Mesenteric fat pad (tissue), 1 donor: ENCODE measurements around the gene PIGC. TPM values are rescaled to one million over a fixed set of nuclear protein-coding genes. Genes with fewer than 3 reads are reported as not detected.

Source experiments
- DNase-seq: peaks from one replicate; pipeline ENCODE4 v3.0.0-alpha.2; 2020; ENCODE audit warnings: low spot score
- total RNA-seq: library from RNA; stranded (reverse); fragmentation: NEBNext Ultra II Directional; extraction: Animal tissue kit (Norgen Biotek cat#: 25700); gene quantifications from one replicate; pipeline ENCODE4 v1.2.1, GENCODE V29; 2021
- donor health status: DM: yes; HTN: yes; CAD: no.

PIGC gene
- total RNA-seq, 1 donor from 2014 or later = 16.6 TPM

DNA sequence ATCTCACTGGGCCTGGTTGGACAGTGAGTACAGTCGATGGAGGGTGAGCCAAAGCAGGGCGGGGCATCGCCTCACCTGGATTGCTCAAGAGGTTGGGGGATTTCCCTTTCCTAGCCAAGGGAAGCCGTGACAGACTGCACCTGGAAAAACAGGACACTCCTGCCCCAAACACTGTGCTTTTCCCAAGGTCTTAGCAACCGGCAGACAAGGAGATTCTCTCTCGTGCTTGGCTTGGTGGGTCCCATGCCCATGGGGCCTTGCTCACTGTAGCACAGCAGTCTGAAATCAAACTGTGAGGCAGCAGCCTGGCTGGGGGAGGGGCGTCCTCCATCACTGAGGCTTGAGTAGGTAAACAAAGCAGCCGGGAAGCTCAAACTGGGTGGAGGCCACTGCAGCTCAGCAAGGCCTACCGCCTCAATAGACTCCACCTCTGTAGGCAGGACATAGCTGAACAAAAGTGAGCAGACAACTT is 12.1 kb downstream of the PIGC start:
- DNase-seq = no peak

DNA sequence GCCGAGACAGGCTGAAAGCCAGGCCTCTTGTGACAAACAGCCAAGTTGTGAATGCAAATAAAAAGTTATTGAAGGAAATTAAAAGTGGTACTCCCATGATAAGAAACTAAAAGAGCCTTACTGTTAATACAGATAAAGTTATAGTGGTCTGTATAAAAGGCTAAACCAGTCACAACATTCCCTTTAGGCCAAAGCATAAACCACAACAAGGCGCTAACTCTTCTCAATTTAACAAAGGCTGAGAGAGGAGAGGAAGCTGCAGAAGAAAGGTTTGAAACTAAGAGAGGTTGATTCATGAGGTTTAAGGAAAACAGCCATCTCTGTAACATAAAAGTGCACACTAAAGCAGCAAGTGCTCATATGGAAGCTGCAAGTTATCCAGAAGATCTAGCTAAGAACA is 12.7 kb downstream of the PIGC start:
- DNase-seq = no peak

DNA sequence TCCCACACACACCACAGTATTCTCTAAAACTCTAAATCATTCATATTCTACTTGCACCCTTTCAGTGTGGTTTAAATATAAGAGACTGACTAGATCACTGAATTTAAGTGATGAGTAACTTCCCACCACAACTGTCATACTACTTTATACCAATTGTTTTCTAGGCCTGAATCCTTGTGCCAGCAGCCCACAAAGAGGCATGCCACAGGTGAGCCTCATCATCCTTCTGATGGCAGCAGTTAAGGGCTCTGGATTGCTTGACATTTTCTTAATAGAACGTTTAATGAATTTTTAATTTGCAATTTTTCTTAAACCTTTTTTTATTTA is 13.8 kb downstream of the PIGC start:
- DNase-seq = no peak

DNA sequence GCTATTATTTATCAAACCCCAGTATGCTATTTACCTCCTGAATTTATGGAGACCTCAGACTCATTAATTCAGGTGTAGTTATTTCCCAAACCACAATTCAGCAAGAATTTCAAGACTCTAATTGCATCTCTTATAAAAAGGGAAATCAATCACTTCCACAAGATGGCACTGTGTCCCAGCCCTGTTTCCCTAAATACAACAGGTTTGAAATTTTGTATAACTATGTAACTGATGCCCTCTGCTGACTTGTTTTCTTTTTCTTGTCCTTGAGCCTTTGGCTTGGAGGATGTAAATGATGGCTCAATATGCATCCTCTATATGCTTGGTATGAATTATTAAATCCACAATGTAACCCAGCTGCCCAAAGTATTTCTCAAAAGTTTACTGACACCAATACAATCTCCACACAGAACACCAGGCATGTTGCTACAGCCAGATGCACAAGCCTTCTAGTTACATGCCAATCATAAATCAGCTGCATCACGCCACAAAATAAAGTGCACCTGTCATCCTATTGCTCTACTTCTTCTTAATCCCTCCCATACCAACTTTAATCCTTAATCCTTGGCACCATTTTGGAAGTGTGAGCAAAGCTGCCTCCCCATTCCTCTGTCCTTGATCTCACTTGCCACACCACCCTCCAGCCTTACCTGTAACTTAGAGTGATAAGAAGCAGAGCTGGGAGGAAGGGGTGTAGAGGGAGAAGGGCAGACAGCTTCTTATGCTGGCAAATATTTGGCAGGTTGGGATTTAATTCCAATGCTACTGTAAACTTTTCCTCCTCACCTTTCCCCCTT is 14.3 kb downstream of the PIGC start:
- DNase-seq = no peak

DNA sequence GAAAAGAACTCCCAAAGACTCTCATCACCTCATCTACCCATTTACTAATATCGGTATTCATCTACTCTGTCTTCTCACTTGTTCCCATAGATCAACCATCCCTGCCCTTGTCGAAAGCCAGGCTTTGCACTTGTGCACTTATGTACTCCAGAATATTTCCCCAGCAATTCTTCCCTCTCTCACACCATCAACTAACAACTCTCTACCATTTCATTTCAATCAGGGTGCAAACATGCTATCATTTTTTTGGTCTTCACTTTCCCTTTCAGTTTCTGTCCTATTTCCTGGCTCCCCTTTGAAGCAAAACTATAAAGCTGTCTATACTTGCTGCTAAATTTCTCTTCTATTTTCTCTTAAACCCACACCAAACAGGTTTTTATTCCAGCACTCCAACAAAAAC is 16.7 kb downstream of the PIGC start:
- no peak for DNase-seq

DNA sequence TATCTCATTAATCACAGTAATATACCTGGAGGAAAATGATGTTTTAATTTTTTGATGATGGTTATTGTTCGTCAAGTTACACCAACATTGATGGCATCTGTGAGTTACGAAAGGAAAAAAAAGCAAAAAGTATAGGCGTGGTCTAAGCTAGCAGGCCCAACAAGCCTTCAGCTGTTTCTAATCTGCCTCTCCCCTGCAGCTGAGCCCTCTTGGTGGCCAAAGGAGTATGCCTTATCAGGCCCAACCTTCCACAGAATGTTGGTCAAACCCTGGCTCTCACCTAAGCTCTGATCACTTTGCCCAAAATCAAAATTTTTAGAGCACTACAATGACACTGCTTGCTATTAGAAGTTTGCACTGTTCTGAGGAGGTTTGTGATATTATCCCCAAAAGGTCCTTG is 18.5 kb downstream of the PIGC start:
- no peak for DNase-seq

GRCh38 chr1:172423336-172423735 is 20.5 kb downstream of the PIGC start:
- DNase-seq = no peak

DNA sequence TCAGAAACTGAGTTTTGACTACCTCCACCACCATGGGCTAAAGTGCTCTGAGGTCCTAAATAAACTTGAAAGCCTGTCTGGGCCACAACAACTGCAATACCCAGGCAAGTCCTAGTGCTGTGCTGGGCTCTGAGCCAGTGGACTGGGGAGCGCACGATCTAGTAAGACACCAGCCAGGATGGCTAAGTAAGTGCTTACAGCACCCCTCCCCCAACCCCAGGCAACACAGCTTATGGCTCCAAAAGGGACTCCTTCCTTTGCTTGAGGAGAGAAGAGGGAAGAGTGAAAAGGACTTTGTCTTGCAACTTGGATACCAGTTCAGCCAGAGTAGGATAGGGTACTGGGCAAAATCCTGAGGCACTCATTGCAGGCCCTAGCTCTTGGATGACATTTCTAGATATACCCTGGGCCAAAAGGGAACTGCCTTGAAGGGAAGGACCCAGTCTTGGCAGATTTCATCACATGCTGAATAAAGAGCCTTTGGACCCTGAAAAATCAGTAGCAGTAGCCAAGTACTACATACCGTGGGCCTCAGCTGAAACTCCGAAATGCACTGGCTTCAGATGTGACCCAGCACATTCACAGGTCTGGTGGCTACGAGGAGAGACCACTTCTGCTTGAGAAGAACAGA is 21.8 kb downstream of the PIGC start:
- no peak for DNase-seq

DNA sequence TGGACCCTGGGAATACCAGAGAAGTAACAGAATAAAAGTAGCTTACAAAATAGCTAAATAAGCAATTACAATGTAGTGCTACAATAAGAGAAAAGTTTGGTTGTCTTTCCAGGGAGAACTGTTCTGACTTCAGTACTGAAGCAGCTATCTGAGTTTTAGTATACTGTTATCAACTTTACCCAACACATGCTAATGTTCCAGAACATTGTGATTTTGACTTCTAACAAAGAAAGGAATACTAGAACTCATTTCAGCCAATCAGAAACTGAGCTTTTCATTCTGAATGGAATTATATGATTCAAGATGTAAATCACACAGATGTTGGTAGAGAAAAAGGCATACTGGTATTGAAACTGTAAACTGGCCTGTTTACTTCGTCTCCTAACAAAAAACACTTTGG is 23.5 kb downstream of the PIGC start, which contains the start of gene C1orf105:
Gene C1orf105 (plus strand): TSS at position 301 of the 400 bp plus-strand sequence. CDS start 201 bp downstream, outside the sequence.
- DNase-seq = no peak

- no peak for DNase-seq
These were observed 26.3 kb downstream of the PIGC start for GRCh38 chr1:172417557-172417956.

DNA sequence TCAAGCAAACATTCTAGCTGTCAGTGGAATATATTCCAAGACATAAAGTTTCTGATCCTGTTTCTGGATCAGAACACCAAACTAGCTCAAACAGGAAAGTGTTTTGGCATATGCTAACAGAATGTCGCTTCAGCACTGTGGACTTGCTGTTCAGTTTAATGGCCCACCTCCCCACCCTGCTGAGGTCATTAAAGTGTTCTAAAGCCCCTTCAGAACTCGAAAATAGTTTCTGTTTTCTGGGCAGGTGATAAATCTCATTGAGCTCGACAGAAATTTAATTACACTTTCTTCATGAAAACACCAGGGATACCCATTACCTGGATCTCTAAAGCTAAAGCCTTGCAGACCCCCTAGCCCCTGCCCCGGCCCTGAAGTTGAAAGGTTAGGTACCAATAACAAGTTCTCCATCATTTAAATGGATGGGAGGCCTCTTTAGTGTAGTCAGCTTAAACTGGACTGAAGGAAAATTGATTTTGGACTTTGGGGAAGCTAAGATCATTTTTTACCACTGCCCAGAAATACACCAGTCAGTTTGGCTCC is 27.3 kb downstream of the PIGC start:
- DNase-seq = no peak

DNA sequence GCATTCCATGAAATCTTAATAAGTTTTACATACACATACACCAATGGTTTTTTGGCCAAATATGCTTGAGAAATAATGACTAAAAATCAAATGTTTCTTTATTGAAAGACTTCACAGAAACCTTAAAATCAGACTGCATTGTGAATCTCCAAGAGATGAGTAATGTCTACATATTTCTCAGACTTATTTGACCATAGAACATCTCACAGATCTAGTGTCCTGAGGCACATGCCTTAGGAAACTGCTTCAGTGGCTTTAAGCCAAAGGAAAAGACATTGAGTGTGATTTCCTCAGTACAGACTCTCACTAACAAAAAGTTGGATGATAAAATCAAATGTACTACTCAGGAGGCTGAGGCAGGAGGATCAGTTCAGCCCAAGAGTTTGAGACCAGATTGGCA is 29.5 kb downstream of the PIGC start:
- DNase-seq = no peak

DNA sequence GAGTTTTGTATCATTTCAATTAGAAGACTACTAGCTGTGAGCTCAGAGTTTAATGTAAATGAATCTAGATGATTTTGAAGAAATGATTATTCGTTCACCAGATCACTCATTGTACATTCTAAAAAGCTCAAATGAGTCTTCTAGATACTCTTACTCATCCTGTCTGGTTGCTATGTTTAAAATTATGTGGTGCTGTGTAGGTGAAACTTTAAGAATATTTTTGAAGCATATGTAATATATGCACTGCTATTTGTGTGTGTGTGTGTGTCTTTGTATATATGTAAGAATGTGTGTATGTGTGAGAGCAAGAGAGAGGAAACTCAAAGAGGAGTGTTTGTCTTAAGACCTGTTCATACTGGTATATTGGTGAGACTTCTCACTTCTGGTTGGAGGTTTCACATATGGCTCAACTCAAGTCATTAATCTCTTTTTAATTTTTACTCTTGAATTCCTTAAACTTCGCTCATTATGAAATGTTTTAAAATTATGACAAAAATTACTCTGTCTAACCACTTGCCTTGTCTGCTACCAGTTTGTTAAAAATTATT is 32.0 kb downstream of the PIGC start:
- no peak for DNase-seq

GRCh38 chr1:172410027-172410426 is 33.8 kb downstream of the PIGC start:
- no peak for DNase-seq

- no peak for DNase-seq
These were observed 34.9 kb downstream of the PIGC start for GRCh38 chr1:172408958-172409357.

DNA sequence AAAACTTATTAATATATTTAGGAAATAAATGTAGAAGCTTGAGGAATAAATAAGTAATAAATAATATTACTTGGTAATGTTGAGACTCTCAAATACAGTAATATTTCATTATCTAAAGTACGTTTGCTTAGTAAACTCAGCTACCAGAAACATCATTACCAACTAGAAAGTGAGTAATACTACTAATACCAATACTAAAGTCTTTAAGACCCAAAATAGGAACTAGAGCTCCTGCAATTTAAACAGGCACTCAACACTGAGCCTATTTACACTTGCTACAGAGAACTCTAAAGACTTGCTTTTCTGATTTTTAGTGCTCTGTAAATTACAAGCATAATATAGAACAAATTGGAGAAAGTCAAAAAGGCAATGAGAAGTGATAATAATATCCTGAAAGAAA is 36.9 kb downstream of the PIGC start:
- DNase-seq = no peak

- no peak for DNase-seq
These were observed 38.0 kb downstream of the PIGC start for GRCh38 chr1:172405912-172406311.

DNA sequence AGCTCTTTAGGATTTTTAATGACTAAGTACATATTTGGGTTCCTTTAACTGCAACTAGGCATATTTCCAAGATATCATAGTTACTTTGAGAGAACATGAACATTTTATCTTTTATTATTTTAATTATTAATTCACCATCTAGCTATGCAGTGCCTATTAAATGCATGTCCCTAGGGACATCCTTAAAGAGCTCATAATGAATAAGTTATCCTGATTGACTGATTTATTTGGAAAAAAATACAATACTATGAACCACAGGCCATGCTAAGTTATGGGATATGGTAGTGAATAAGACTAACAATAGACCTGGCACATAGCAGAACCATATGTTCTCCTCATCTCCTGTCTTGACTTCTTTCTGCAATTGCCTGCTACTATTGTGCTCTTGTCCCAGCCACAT is 39.7 kb downstream of the PIGC start:
- DNase-seq = no peak

DNA sequence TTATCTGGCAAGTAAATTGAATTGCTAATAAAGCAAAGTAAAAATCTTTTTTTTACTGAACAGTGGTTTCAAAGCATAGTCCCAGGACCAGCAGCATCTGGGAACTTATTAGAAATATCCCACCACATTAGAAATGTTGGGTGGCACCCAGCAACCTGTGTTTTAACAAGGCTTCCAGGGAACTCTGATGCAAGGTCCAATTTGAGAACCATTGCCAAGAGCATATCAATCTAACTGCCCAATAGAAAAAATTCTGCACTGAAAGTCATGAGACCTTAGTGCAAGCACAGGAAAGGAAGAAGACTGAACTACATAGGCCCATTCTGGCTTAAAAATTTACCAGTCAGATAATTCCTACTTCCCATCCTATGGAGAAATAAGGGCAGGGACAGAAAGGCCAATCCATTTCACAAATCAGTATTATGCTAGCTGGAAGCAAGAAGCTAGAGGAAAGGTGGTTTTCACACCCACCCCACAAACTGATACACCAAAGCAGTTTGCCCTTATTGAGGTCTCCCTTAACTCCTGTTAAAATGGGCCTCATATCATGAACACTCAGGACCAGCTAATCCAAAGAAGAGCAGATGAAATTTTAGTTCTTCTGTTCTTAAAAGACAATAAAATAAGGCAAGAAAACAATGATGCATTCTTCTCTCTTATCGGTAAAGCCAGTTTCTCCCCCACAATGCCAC is 40.8 kb downstream of the PIGC start:
- DNase-seq = no peak

DNA sequence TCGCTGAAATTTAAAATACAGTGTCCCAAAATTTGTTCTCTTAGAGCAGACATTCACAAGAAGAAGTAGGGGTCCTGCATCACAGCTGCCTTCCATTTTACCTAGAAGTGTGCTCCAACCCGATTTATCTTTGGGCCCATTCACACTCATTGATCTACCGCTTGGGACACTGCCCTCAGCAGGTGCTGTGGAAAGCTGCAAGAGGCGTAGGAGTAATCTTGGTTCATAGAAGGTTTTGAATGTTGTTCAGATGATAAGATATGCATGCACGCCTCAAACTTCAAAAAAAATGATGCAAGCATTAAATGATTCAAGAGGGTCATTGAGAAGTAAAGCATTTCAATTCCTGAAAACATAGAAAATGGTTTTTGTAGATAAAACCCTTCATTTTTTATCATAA is 42.0 kb downstream of the PIGC start:
- DNase-seq = no peak

GRCh38 chr1:172401477-172401876 is 42.4 kb downstream of the PIGC start:
- no peak for DNase-seq

GRCh38 chr1:172400722-172401105 is 43.2 kb downstream of the PIGC start:
- DNase-seq = no peak
